Mononuclear cell (primary cell): ENCODE data around the gene ITIH5. TPM values are rescaled to one million over a fixed set of nuclear protein-coding genes. Genes with fewer than 3 reads are reported as not detected.

ENCODE experiments used
- H3K27me3 ChIP-seq: 2 replicates; pipeline ENCODE4 v1.6.0; 2011; ENCODE audit warnings: low read length, control low read depth; ENCODE audit not compliant: insufficient read depth
- H3K4me1 ChIP-seq: 2 replicates; pipeline ENCODE4 v1.5.1; 2011; ENCODE audit warnings: mild to moderate bottlenecking, low read length, control low read depth; ENCODE audit not compliant: insufficient read depth
- H3K4me3 ChIP-seq: 2 replicates; pipeline ENCODE4 v1.5.1; 2011; ENCODE audit warnings: mild to moderate bottlenecking, low read length, moderate library complexity
- H3K9me3 ChIP-seq: 2 replicates; pipeline ENCODE4 v1.5.1; 2011; ENCODE audit warnings: low read depth, mild to moderate bottlenecking, control low read depth, low read length
- total RNA-seq: library from RNA; depleted of rRNA; stranded (reverse); fragments of >200 nt; gene quantifications from one replicate; pipeline ENCODE4 v1.2.3, GENCODE V29; 2012

Gene ITIH5
- total RNA-seq, 1 donor, result 0.10 TPM

DNA sequence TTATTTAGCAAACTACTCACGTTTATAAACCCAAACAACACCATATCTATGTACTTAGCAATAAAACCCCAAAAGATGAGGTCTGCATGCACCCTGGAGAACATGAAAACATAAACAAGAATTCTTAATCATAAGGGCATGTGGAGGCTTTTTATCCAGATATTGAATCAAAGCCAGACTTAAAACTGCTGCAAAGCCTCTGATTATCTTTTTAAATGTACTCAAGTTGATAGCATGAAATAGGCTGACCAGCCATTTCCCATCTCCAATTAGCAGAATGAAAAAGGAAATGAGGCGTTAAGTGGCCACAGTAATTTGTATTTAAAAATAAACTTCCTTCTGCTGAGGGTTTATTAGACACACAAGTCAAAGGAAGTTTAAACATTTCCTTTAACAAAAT, 48.3 kb downstream of the ITIH5 start:
- H3K9me3 ChIP-seq, result no peaks in the 10 kb centered on the region
- H3K4me1 ChIP-seq, result no peaks in the 10 kb centered on the region

DNA sequence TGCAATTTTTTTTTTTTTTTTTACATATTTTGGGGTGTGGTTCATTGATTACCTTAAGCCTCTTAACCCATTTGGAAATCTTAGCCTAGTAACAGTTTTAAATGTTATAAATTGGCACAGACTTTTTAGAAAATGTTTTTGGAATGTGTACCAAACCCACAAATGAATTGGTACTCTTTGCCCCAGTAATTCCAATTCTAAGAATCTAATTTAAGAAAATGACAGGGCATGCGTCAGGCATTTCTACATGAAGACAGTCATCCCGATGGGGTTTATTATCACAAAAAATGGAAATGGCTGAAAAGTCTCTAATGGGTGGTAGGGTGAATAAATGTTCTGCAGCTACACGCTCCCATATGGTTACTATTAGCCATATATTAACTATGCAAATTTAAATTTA, 54.9 kb downstream of the ITIH5 start:
- H3K4me1 ChIP-seq, result no peaks in the 10 kb centered on the region
- peaks cover 4% of the 10 kb centered on the region for H3K27me3 ChIP-seq
- no peak overlapping the region for H3K4me3 ChIP-seq
- no peaks in the 10 kb centered on the region for H3K9me3 ChIP-seq

More for the DNA sequence above, 48.3 kb downstream of the ITIH5 start:
- H3K4me3 ChIP-seq, result no peak overlapping the region
- no peaks in the 10 kb centered on the region for H3K27me3 ChIP-seq

DNA sequence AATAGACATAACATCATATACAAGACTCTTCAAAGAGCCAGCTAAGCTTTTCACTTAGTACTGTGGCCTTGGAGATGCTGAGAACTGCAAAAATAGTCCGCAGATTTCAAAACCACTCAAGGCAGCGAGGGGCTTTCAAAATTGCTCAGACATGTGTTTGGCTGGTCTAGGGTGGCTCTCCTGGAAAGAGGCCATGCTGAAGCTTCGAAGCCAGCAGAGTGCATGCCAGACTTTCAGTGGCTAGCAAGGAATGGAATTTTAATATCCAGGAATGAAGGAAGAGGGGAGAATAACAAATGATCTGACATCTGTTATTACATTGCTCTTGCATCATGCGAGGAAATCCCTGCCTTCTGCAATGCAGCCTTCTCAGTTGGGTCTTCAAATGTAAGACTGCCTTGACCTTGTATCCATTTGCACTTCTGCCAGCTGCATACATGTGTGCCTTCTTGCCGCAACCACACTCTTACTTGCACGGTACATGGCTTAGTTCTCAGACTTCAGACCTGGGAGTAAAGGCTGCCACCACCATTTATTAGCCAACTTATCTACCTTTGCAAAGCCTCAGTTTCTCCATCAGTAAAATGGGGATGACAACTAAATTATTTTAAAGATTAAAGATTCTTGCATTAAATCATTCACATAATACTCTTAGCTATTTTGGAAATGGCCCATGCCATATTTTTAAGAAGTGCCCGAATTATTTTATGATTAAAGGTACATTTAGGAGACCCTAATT, 55.9 kb downstream of the ITIH5 start:
- Histone ChIP-seq H3K27me3 (peaks cover 4% of the 10 kb centered on the region), H3K4me3 (no peak overlapping the region), H3K4me1 (no peaks in the 10 kb centered on the region), H3K9me3 (no peaks in the 10 kb centered on the region)

DNA sequence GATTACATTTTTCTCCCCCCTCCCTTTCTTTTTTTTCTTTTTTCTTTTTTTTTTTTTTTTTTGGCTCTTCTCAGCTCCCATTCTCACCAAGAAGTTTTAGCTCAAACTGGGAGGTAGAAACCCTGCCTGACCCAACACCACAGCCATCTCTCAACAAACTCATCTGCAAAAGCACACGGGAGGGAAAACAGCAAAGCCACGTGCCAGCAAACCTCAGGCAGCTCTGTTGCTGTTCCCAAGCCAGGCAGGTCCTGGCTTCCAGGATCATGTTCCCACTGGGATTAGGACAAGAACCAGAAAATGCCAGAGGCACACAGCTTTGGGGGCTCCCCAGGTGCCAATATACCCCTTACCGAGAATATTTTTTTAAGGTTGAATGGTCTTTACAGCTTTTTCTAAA, 56.7 kb downstream of the ITIH5 start:
- Histone ChIP-seq H3K27me3 (peaks cover 4% of the 10 kb centered on the region), H3K4me1 (no peaks in the 10 kb centered on the region), H3K4me3 (no peak overlapping the region), H3K9me3 (no peaks in the 10 kb centered on the region)

DNA sequence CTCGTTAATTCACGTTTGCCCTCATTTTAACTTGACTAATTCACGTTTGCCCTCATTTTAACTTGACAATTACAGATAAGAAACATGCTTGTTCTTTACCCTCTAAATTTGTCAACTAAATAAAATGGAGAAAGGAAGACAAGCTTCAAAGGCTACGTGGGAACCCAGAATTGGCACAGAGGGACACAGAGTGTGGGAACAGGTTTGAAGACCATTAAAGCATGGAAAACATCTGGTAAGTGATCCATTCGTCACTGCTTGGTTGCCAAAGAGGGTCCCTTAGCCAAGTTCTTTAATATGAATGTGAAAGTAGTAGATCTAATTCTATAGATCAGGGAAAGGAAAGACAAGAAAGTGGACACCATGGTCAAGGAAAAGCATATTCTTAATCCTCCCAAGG, 57.2 kb downstream of the ITIH5 start:
- no peaks in the 10 kb centered on the region for H3K4me1 ChIP-seq
- H3K4me3 ChIP-seq, result no peak overlapping the region
- no peaks in the 10 kb centered on the region for H3K9me3 ChIP-seq
- peaks cover 4% of the 10 kb centered on the region for H3K27me3 ChIP-seq

DNA sequence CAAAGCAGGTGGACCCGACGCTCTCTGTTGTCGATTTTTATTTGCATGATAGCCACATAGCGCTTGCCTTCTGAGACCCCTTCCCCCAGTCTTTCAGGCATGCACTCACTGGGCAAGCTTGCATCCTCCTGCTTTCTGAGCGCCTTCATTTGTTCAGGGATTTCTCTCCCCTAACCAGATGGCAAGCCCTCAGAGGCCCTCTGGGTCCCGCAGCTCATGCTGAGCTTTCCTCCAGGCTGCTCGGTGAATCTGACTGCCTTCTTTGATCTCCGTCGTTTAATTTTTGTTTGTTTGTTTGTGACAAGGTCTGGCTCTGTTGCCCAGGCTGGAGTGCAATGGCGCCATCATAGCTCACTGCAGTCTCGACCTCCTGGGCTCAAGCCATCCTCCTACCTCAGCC, 58.8 kb downstream of the ITIH5 start:
- Histone ChIP-seq H3K4me1 (no peaks in the 10 kb centered on the region), H3K27me3 (peaks cover 4% of the 10 kb centered on the region), H3K9me3 (no peaks in the 10 kb centered on the region), H3K4me3 (no peak overlapping the region)

DNA sequence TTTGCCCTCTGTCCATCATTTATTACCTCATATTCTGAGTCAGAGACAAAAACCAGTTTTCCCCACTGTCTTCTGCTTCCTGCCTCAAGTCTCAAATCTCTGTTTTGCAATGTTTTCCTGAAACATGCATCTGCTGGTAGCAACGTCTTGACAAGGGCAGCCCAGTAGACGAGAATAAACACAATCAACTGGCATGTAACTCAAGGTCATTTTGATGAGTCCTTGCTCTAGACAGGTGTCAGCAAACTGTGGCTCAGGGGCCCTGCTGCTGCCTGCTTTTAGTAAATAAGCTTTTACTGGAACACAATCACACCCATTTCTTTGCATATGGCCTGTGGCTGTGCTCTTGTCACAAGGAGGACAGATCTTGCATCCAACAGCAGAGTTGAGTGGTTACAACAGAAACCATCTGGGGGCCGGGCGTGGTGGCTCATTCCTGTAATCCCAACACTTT, 59.8 kb downstream of the ITIH5 start:
- no peak overlapping the region for H3K4me3 ChIP-seq
- peaks cover under 1% of the 10 kb centered on the region for H3K27me3 ChIP-seq
- no peaks in the 10 kb centered on the region for H3K4me1 ChIP-seq
- H3K9me3 ChIP-seq, result no peaks in the 10 kb centered on the region

DNA sequence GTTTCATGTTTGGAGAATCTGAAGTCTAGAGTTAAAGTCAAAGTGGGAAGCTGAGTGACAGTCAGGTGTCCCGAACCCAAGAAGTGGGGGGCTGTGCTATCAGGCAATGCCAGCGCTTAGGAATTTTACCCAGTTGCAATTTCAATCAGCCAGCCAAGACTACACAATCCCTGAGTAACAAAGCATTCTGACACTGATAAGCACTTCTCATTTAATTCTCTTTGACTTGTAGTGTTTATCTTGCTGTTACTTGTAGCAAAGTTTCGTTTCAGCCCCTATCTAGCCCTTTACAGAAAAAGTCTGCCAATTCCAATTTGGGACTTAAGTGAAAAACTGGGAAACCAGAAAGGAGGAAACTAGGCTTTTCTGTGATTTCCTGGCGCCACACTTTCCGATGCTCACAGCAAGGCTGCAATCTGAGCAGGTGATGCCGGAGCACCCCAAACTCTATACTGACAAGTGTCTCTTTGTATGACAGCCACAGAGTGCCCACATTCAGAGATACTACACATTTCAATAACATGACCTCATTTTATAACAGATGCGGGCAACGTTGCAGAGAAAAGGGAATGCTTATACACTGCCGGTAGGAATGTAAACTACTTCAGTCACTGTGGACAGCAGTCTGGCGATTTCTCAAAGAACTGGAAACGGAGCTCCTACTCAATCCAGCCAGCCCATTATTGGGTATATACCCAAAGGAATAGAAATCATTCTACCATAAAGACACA, 61.0 kb downstream of the ITIH5 start:
- Histone ChIP-seq H3K4me3 (no peak overlapping the region), H3K4me1 (no peaks in the 10 kb centered on the region), H3K9me3 (no peaks in the 10 kb centered on the region), H3K27me3 (no peaks in the 10 kb centered on the region)

DNA sequence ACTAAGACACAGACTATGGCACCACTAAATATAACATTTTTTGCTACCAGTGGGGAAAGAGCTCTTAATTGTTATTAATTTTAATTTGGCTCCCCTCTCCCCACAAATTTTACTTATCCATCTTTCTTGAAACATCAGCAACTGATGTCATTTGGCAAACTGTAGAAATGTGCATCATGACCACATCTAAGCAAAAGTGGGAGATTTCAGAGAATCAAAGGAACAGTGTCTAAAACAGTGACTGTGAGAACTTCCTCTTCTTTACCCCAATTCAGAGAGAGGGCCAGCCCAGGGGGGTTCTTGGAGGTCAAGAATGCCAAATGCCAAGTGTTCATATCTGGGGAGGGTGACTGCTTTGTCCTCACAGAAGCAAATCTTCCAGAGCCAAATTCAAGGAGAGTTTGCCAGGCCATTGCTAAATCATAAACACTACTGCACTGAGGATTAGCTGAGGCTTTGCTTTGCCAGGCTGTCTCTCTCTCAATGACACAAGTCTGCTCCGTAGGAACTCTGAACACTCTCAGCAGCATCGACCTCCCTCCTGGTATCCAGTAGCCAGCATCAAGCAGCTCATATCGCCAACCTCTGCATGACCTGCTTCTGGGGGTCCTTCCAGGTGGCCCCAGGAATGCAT, 65.6 kb downstream of the ITIH5 start:
- no peaks in the 10 kb centered on the region for H3K4me1 ChIP-seq
- no peak overlapping the region for H3K4me3 ChIP-seq
- H3K9me3 ChIP-seq, result no peaks in the 10 kb centered on the region
- H3K27me3 ChIP-seq, result no peaks in the 10 kb centered on the region

DNA sequence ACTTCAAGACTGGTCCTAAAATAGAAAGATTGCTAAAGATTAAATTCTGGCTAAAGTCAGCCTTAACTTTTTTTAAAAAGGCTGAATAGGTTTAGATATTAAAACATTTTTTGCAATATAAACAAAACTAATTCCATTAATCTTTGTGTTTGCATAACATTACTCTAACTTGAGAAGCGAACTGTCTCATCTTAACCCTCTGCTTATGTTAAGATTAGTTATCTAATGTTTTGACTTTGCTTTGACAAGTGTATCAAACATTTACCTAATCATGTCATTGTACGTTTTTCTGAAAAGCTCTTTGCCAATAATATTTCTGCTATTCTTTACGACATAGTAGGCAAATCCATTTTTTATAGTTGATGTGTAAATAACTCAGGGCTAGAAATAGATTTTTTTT, 68.0 kb downstream of the ITIH5 start:
- Histone ChIP-seq H3K27me3 (no peaks in the 10 kb centered on the region), H3K9me3 (no peaks in the 10 kb centered on the region), H3K4me1 (no peaks in the 10 kb centered on the region), H3K4me3 (no peak overlapping the region)

DNA sequence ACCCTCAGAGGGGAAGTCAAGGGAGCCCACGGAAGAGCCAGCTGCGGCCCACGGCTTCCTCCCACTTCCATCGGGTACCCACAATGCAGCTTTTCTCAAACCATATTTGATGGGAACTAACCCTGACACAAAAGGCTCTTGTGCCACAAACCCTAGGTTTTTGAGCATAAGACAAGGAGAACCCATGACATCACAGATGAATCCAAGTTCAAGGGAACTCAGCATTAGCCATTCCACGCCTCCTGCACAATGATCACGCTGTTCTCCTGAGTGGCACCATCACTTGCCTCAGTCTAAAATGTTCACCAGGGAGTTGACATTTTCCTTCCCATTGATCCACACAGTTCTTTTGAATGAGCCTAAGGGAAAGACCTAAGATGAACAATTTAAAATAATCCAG, 70.4 kb downstream of the ITIH5 start:
- H3K9me3 ChIP-seq, result no peaks in the 10 kb centered on the region
- no peak overlapping the region for H3K4me3 ChIP-seq
- no peaks in the 10 kb centered on the region for H3K4me1 ChIP-seq
- no peaks in the 10 kb centered on the region for H3K27me3 ChIP-seq

DNA sequence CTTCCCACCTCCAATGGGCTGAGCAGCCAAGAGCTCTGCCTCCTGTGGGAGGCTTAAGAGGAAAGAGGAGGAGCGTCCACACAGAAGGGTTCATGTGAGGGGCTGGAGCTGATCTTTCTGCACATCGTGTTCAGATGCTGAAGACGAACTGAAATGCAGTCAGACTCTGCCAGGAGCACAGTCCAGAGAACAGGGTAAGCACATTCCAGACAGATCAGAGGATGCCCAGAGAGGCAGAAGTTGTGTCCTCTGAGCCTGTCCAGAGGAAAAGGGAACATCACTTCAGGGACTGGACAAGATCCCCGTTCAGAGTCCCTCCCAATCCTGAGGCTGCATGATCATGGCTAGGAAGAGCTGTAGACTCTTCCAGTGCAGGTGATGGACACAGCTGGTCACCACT, 72.9 kb downstream of the ITIH5 start:
- no peaks in the 10 kb centered on the region for H3K9me3 ChIP-seq
- no peaks in the 10 kb centered on the region for H3K27me3 ChIP-seq
- H3K4me3 ChIP-seq, result no peak overlapping the region
- no peaks in the 10 kb centered on the region for H3K4me1 ChIP-seq

DNA sequence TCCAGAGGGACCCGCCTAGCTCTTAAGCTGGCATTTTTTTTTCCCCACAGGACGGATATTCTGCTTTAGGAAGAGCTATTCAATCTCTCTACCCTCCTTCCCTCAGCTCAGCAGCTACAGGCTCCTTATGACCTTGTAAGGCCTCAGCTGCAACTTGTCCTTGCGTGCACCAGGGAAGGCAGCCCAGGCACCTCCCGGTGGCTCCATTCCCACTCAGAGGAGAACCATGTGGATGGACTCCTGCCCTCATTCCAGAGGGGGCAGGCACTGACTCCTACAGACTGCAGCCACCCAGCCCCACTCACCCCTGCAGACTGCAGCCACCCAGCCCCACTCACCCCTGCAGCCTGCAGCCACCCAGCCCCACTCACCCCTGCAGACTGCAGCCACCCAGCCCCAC, 73.7 kb downstream of the ITIH5 start:
- Histone ChIP-seq H3K27me3 (no peaks in the 10 kb centered on the region), H3K9me3 (no peaks in the 10 kb centered on the region), H3K4me1 (no peaks in the 10 kb centered on the region), H3K4me3 (no peak overlapping the region)

DNA sequence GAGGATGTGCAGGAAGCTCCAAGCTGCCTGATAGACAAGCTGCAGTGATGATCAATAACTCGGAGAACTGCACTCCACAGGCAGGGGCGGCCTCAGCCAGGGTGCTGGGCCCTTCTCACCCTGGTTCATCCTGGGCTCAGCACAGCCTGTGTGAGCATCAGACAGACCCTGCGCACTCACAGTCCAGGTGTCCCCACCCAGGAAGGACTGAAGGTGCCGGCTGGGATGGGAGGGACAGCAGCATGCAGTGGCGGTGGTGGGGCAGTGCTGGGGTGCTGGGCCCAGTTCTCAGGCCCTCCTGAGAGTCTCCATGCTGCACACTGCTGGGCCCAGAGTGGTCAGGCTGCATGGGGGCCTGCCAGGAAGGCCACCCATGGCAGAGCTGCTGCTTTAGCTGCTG, 74.1 kb downstream of the ITIH5 start:
- no peaks in the 10 kb centered on the region for H3K4me1 ChIP-seq
- H3K4me3 ChIP-seq, result no peak overlapping the region
- no peaks in the 10 kb centered on the region for H3K9me3 ChIP-seq
- no peaks in the 10 kb centered on the region for H3K27me3 ChIP-seq

DNA sequence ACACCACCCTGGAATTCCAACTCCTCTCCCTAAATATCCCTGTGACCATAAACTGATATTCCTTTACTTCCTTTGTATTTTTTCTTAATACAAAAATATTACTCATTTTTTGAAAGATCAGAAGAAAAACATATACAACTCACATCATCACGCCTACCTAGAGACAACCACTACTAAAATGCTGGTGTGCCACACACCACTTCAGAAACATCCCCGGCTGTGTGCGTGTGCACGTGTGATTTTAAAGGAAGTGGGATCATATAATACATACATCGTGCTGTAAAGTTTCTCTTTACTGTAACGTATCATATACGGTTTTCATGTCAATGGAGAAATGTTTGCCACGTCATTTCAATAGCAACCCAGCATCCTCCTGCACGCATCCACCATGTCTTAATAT, 76.5 kb downstream of the ITIH5 start:
- Histone ChIP-seq H3K4me1 (no peaks in the 10 kb centered on the region), H3K27me3 (no peaks in the 10 kb centered on the region), H3K4me3 (no peak overlapping the region), H3K9me3 (no peaks in the 10 kb centered on the region)
